GM21737 (cell line): Measurements from ENCODE around the gene LETM1.

ENCODE experiments used
- ATAC-seq: cut with Tn5 transposase; IDR thresholded peaks from one replicate; pipeline ENCODE4 v1.9.1; 2021; ENCODE audit warnings: mild to moderate bottlenecking, moderate library complexity; ENCODE audit not compliant: unreplicated experiment

Gene LETM1

GRCh38 chr4:1808851-1809753 is 46.9 kb downstream of the LETM1 start:
- ATAC-seq, result no peak

- ATAC-seq, result no peak
Measured at GRCh38 chr4:1808396-1808795, 47.6 kb downstream of the LETM1 start.

GRCh38 chr4:1807332-1807777 is 48.6 kb downstream of the LETM1 start:
- no peak for ATAC-seq

- ATAC-seq, result no peak
Measured at GRCh38 chr4:1806596-1807331, 49.2 kb downstream of the LETM1 start.

- ATAC-seq, result no peak
Measured at GRCh38 chr4:1806223-1806564, 49.8 kb downstream of the LETM1 start.

- no peak for ATAC-seq
Measured at GRCh38 chr4:1805493-1806222, 50.3 kb downstream of the LETM1 start.

- ATAC-seq, result no peak
Measured at GRCh38 chr4:1804638-1805492, 51.1 kb downstream of the LETM1 start.

- no peak for ATAC-seq
Measured at GRCh38 chr4:1803523-1804423, 52.2 kb downstream of the LETM1 start.

- no peak for ATAC-seq
Measured at GRCh38 chr4:1802720-1803522, 53.0 kb downstream of the LETM1 start.

- ATAC-seq, result no peak
Measured at GRCh38 chr4:1802151-1802715, 53.7 kb downstream of the LETM1 start.

GRCh38 chr4:1801286-1801958 is 54.5 kb downstream of the LETM1 start:
- no peak for ATAC-seq

GRCh38 chr4:1800805-1801204 is 55.2 kb downstream of the LETM1 start:
- no peak for ATAC-seq

- no peak for ATAC-seq
Measured at GRCh38 chr4:1799387-1800375, 56.3 kb downstream of the LETM1 start.

GRCh38 chr4:1798580-1799386 is 57.2 kb downstream of the LETM1 start:
- no peak for ATAC-seq

GRCh38 chr4:1797861-1798579 is 57.9 kb downstream of the LETM1 start:
- ATAC-seq, result no peak
